ENCODE data around the gene EXOC6B.

Gene EXOC6B

GRCh38 chr2:72548081-72548764 is 277.6 kb downstream of the EXOC6B start:
- Histone ChIP-seq H2AFZ (ENCODE audit: low read length) (no peak overlapping the region), H2BK120ac (ENCODE audit: low read depth, low read length) (no peak overlapping the region), H2BK5ac (ENCODE audit: low read length) (no peak overlapping the region), H3K14ac (ENCODE audit: low read length) (no peak overlapping the region), H3K4me3 (ENCODE audit: low read length in 2 of 2) (no peak overlapping the region), H3K9ac (ENCODE audit: low read depth, low read length, poor library complexity) (no peak overlapping the region), H3K36me3 (replicated peaks in 1 of 2; ENCODE audit: control insufficient read depth in 2 of 2, insufficient read depth in 2 of 2, low read length in 2 of 2) (no peaks in the 10 kb centered on the region), H2BK12ac (ENCODE audit: low read length) (no peak overlapping the region), H4K91ac (ENCODE audit: low read depth, low read length, poor library complexity) (no peak overlapping the region), H3K4me2 (ENCODE audit: insufficient read depth, low read length, poor library complexity, severe bottlenecking) (no peak overlapping the region), H4K8ac (ENCODE audit: low read depth, low read length) (no peak overlapping the region), H3K23ac (ENCODE audit: low read depth, low read length, poor library complexity) (no peak overlapping the region), H2BK15ac (ENCODE audit: low read length) (no peak overlapping the region), H3K18ac (ENCODE audit: low read length) (no peak overlapping the region), H3K27me3 (ENCODE audit: control insufficient read depth in 3 of 3, insufficient read depth in 3 of 3, low read depth in 1 of 3, low read length in 3 of 3) (no peaks in the 10 kb centered on the region), H3K4me1 (ENCODE audit: control insufficient read depth in 2 of 2, insufficient read depth in 1 of 2, low read depth in 1 of 2, low read length in 2 of 2) (no peaks in the 10 kb centered on the region), H3K27ac (replicated peaks; ENCODE audit: low read length) (no peak overlapping the region), H3K79me1 (ENCODE audit: low read depth, low read length) (no peaks in the 10 kb centered on the region), H3K9me3 (replicated peaks in 1 of 2; ENCODE audit: control insufficient read depth in 2 of 2, insufficient read depth in 1 of 2, low read depth in 1 of 2, low read length in 2 of 2) (no peaks in the 10 kb centered on the region), H2AK5ac (ENCODE audit: low read depth, low read length) (no peak overlapping the region), H3K4ac (ENCODE audit: low read length) (no peak overlapping the region)
- WGBS, 2 donors (ENCODE audit: extremely low coverage in 2 of 2, insufficient read length in 2 of 2, insufficient replicate concordance in 1 of 2), result no CpG with 5 or more reads among the region's 5 CpGs
- no peak for DNase-seq (ENCODE audit: low spot score)

GRCh38 chr2:72545790-72546189 is 280.0 kb downstream of the EXOC6B start:
- no peak for DNase-seq (ENCODE audit: low spot score)
- no peak overlapping the region for H2AK5ac ChIP-seq (ENCODE audit: low read depth, low read length)
- H3K27ac ChIP-seq (replicated peaks; ENCODE audit: low read length), result no peak overlapping the region
- H3K4me1 ChIP-seq (ENCODE audit: control insufficient read depth in 2 of 2, insufficient read depth in 1 of 2, low read depth in 1 of 2, low read length in 2 of 2), result no peaks in the 10 kb centered on the region
- H3K18ac ChIP-seq (ENCODE audit: low read length), result no peak overlapping the region
- H3K23ac ChIP-seq (ENCODE audit: low read depth, low read length, poor library complexity), result no peak overlapping the region
- H3K14ac ChIP-seq (ENCODE audit: low read length), result no peak overlapping the region
- H3K27me3 ChIP-seq (ENCODE audit: control insufficient read depth in 3 of 3, insufficient read depth in 3 of 3, low read depth in 1 of 3, low read length in 3 of 3), result no peaks in the 10 kb centered on the region
- H4K91ac ChIP-seq (ENCODE audit: low read depth, low read length, poor library complexity), result no peak overlapping the region
- H3K4ac ChIP-seq (ENCODE audit: low read length), result no peak overlapping the region
- no peak overlapping the region for H3K4me3 ChIP-seq (ENCODE audit: low read length in 2 of 2)
- H3K9me3 ChIP-seq (replicated peaks in 1 of 2; ENCODE audit: control insufficient read depth in 2 of 2, insufficient read depth in 1 of 2, low read depth in 1 of 2, low read length in 2 of 2), result no peaks in the 10 kb centered on the region
- H2BK5ac ChIP-seq (ENCODE audit: low read length), result no peak overlapping the region
- no peaks in the 10 kb centered on the region for H3K79me1 ChIP-seq (ENCODE audit: low read depth, low read length)
- H3K4me2 ChIP-seq (ENCODE audit: insufficient read depth, low read length, poor library complexity, severe bottlenecking), result no peak overlapping the region
- no peak overlapping the region for H2AFZ ChIP-seq (ENCODE audit: low read length)
- H2BK15ac ChIP-seq (ENCODE audit: low read length), result no peak overlapping the region
- H3K36me3 ChIP-seq (replicated peaks in 1 of 2; ENCODE audit: control insufficient read depth in 2 of 2, insufficient read depth in 2 of 2, low read length in 2 of 2), result no peaks in the 10 kb centered on the region
- H4K8ac ChIP-seq (ENCODE audit: low read depth, low read length), result no peak overlapping the region
- no peak overlapping the region for H2BK12ac ChIP-seq (ENCODE audit: low read length)
- H3K9ac ChIP-seq (ENCODE audit: low read depth, low read length, poor library complexity), result no peak overlapping the region
- no peak overlapping the region for H2BK120ac ChIP-seq (ENCODE audit: low read depth, low read length)
- WGBS, 2 donors (ENCODE audit: extremely low coverage in 2 of 2, insufficient read length in 2 of 2, insufficient replicate concordance in 1 of 2), result no CpG with 5 or more reads among the region's 1 CpG

- no peak overlapping the region for H3K4ac ChIP-seq (ENCODE audit: low read length)
- no peaks in the 10 kb centered on the region for H3K27me3 ChIP-seq (ENCODE audit: control insufficient read depth in 3 of 3, insufficient read depth in 3 of 3, low read depth in 1 of 3, low read length in 3 of 3)
- H2BK12ac ChIP-seq (ENCODE audit: low read length), result no peak overlapping the region
- no peak overlapping the region for H3K23ac ChIP-seq (ENCODE audit: low read depth, low read length, poor library complexity)
- no peak overlapping the region for H2BK120ac ChIP-seq (ENCODE audit: low read depth, low read length)
- no peaks in the 10 kb centered on the region for H3K9me3 ChIP-seq (replicated peaks in 1 of 2; ENCODE audit: control insufficient read depth in 2 of 2, insufficient read depth in 1 of 2, low read depth in 1 of 2, low read length in 2 of 2)
- H4K91ac ChIP-seq (ENCODE audit: low read depth, low read length, poor library complexity), result no peak overlapping the region
- no peak overlapping the region for H3K18ac ChIP-seq (ENCODE audit: low read length)
- no peak overlapping the region for H2AK5ac ChIP-seq (ENCODE audit: low read depth, low read length)
- no peaks in the 10 kb centered on the region for H3K79me1 ChIP-seq (ENCODE audit: low read depth, low read length)
- no peak overlapping the region for H3K9ac ChIP-seq (ENCODE audit: low read depth, low read length, poor library complexity)
- H2BK5ac ChIP-seq (ENCODE audit: low read length), result no peak overlapping the region
- H2AFZ ChIP-seq (ENCODE audit: low read length), result no peak overlapping the region
- no peaks in the 10 kb centered on the region for H3K36me3 ChIP-seq (replicated peaks in 1 of 2; ENCODE audit: control insufficient read depth in 2 of 2, insufficient read depth in 2 of 2, low read length in 2 of 2)
- DNase-seq (ENCODE audit: low spot score), result no peak
- H3K4me3 ChIP-seq (ENCODE audit: low read length in 2 of 2), result no peak overlapping the region
- H4K8ac ChIP-seq (ENCODE audit: low read depth, low read length), result no peak overlapping the region
- H3K4me2 ChIP-seq (ENCODE audit: insufficient read depth, low read length, poor library complexity, severe bottlenecking), result no peak overlapping the region
- H2BK15ac ChIP-seq (ENCODE audit: low read length), result no peak overlapping the region
- no peak overlapping the region for H3K14ac ChIP-seq (ENCODE audit: low read length)
- H3K4me1 ChIP-seq (ENCODE audit: control insufficient read depth in 2 of 2, insufficient read depth in 1 of 2, low read depth in 1 of 2, low read length in 2 of 2), result no peaks in the 10 kb centered on the region
- no peak overlapping the region for H3K27ac ChIP-seq (replicated peaks; ENCODE audit: low read length)
Observed at GRCh38 chr2:72544554-72544953, 281.3 kb downstream of the EXOC6B start.

- WGBS, 2 donors (ENCODE audit: extremely low coverage in 2 of 2, insufficient read length in 2 of 2, insufficient replicate concordance in 1 of 2), result no CpG with 5 or more reads among the region's 3 CpGs
- no peak overlapping the region for H2BK12ac ChIP-seq (ENCODE audit: low read length)
- no peak overlapping the region for H2AK5ac ChIP-seq (ENCODE audit: low read depth, low read length)
- H3K4me1 ChIP-seq (ENCODE audit: control insufficient read depth in 2 of 2, insufficient read depth in 1 of 2, low read depth in 1 of 2, low read length in 2 of 2), result peaks cover 0 to 5% of the 10 kb centered on the region in 2 donors
- no peak overlapping the region for H2BK5ac ChIP-seq (ENCODE audit: low read length)
- no peaks in the 10 kb centered on the region for H3K27me3 ChIP-seq (ENCODE audit: control insufficient read depth in 3 of 3, insufficient read depth in 3 of 3, low read depth in 1 of 3, low read length in 3 of 3)
- no peak overlapping the region for H3K4me3 ChIP-seq (ENCODE audit: low read length in 2 of 2)
- H3K18ac ChIP-seq (ENCODE audit: low read length), result no peak overlapping the region
- no peaks in the 10 kb centered on the region for H3K36me3 ChIP-seq (replicated peaks in 1 of 2; ENCODE audit: control insufficient read depth in 2 of 2, insufficient read depth in 2 of 2, low read length in 2 of 2)
- H2BK120ac ChIP-seq (ENCODE audit: low read depth, low read length), result no peak overlapping the region
- no peak overlapping the region for H3K14ac ChIP-seq (ENCODE audit: low read length)
- H4K8ac ChIP-seq (ENCODE audit: low read depth, low read length), result no peak overlapping the region
- H2BK15ac ChIP-seq (ENCODE audit: low read length), result no peak overlapping the region
- no peak overlapping the region for H3K23ac ChIP-seq (ENCODE audit: low read depth, low read length, poor library complexity)
- no peak overlapping the region for H3K4ac ChIP-seq (ENCODE audit: low read length)
- H3K9ac ChIP-seq (ENCODE audit: low read depth, low read length, poor library complexity), result no peak overlapping the region
- H3K9me3 ChIP-seq (replicated peaks in 1 of 2; ENCODE audit: control insufficient read depth in 2 of 2, insufficient read depth in 1 of 2, low read depth in 1 of 2, low read length in 2 of 2), result no peaks in the 10 kb centered on the region
- no peaks in the 10 kb centered on the region for H3K79me1 ChIP-seq (ENCODE audit: low read depth, low read length)
- H3K4me2 ChIP-seq (ENCODE audit: insufficient read depth, low read length, poor library complexity, severe bottlenecking), result no peak overlapping the region
- no peak overlapping the region for H4K91ac ChIP-seq (ENCODE audit: low read depth, low read length, poor library complexity)
- H3K27ac ChIP-seq (replicated peaks; ENCODE audit: low read length), result no peak overlapping the region
- DNase-seq (ENCODE audit: low spot score), result no peak
- no peak overlapping the region for H2AFZ ChIP-seq (ENCODE audit: low read length)
Observed at GRCh38 chr2:72543497-72544216, 282.2 kb downstream of the EXOC6B start.

Data from neuronal stem cell (in vitro differentiated cells).